HG02642 (cell line): Measurements from ENCODE around the gene OTOR.

Experiments used
- ATAC-seq: cut with Tn5 transposase; IDR thresholded peaks from one replicate; pipeline ENCODE4 v1.9.1; 2021; ENCODE audit warnings: mild to moderate bottlenecking; ENCODE audit not compliant: unreplicated experiment, poor library complexity

The OTOR gene

GRCh38 chr20:16748308-16748900 lies at the start of gene OTOR:
Gene OTOR, plus strand, starts transcription at chr20:16748358. Its CDS starts 44 bp downstream, at chr20:16748402.
- no peak for ATAC-seq

- ATAC-seq: no peak
These were observed 48.9 kb upstream of the OTOR start for GRCh38 chr20:16699293-16699692.

- ATAC-seq: no peak
These were observed 46.9 kb upstream of the OTOR start for GRCh38 chr20:16701296-16701695.

GRCh38 chr20:16703570-16703969 lies 44.6 kb upstream of the OTOR start:
- no peak for ATAC-seq

GRCh38 chr20:16707674-16708073 lies 40.5 kb upstream of the OTOR start:
- ATAC-seq: no peak

GRCh38 chr20:16708602-16709001 lies 39.6 kb upstream of the OTOR start:
- no peak for ATAC-seq

GRCh38 chr20:16709017-16709416 lies 39.1 kb upstream of the OTOR start:
- ATAC-seq: peak; percentile 66

- peak; percentile 52 for ATAC-seq
These were observed 37.4 kb upstream of the OTOR start for GRCh38 chr20:16710781-16711180.

GRCh38 chr20:16711661-16712258 lies 36.4 kb upstream of the OTOR start:
- no peak for ATAC-seq

- no peak for ATAC-seq
These were observed 35.6 kb upstream of the OTOR start for GRCh38 chr20:16712511-16712947.

GRCh38 chr20:16713066-16713465 lies 35.1 kb upstream of the OTOR start:
- ATAC-seq: no peak

GRCh38 chr20:16714242-16714641 lies 33.9 kb upstream of the OTOR start:
- ATAC-seq: no peak

GRCh38 chr20:16714751-16715150 lies 33.4 kb upstream of the OTOR start:
- no peak for ATAC-seq

GRCh38 chr20:16719421-16719820 lies 28.7 kb upstream of the OTOR start:
- ATAC-seq: no peak

GRCh38 chr20:16729080-16729479 lies 19.1 kb upstream of the OTOR start:
- ATAC-seq: no peak

- ATAC-seq: peak; percentile 99
These were observed 18.3 kb upstream of the OTOR start, which contains the start of gene SNRPB2 for GRCh38 chr20:16729565-16730460. Gene SNRPB2, plus strand, starts transcription at chr20:16730026. Its CDS starts 1,677 bp downstream, at chr20:16731703.

- ATAC-seq: no peak
These were observed 15.5 kb upstream of the OTOR start for GRCh38 chr20:16732506-16733152.

GRCh38 chr20:16740365-16741072 lies 7.6 kb upstream of the OTOR start:
- ATAC-seq: no peak

GRCh38 chr20:16744178-16744807 lies 3.9 kb upstream of the OTOR start:
- no peak for ATAC-seq

- no peak for ATAC-seq
These were observed 3.0 kb upstream of the OTOR start for GRCh38 chr20:16745204-16745603.
